DMS114 treated with DMSO at 0.1 percent for 48 hours (cell line): ENCODE data around the gene CRYBG1.

Experiments used
- DNase-seq: peaks from one replicate; lab custom pipeline; 2025; ENCODE audit not compliant: unreplicated experiment; lab: John Stamatoyannopoulos, UW

The CRYBG1 gene

DNA sequence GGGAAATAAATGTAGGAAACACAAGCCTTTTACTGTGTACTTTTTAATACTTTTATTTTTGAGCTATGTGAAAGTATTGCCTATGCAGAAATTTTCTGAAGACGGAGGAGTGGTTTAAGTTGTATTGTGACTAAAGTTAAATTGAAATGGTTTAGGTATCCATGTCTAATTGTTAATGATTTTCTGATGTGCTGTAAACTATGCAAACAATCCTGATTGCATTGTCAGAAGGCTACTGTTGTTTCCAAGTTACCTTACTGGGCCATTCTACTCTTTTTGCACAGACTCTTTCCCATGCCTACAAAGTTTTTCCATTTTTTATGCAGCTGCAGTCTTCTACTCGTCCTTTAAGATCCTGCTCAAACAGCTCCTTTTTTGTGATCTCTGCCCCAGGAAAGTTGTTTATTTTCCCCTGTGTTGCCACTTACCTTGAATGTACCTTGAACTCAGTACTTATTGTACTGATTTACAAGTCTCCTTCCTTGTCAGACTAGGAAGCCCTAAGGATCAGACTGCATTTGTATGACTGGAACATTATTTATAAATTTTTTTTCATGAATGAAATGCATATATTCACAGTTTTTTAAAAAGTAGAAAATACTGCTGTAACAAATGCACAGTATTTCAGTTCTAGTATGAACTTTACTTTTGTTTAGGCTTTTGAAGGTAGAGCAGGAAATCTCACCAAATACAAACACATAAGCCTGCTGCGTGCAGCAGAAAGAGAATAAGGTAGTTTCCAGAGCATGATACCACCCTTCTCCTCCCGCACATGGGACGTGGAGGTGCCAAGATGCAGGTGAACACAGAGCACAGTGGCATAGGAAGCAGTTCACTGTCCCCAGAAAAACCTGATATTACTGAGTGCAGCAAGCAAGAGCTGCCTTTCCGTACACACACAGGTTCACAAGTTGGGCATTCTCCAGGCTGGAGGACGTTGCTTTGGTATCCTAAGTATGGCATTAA is 97.8 kb downstream of the CRYBG1 start:
- no peak for DNase-seq

DNA sequence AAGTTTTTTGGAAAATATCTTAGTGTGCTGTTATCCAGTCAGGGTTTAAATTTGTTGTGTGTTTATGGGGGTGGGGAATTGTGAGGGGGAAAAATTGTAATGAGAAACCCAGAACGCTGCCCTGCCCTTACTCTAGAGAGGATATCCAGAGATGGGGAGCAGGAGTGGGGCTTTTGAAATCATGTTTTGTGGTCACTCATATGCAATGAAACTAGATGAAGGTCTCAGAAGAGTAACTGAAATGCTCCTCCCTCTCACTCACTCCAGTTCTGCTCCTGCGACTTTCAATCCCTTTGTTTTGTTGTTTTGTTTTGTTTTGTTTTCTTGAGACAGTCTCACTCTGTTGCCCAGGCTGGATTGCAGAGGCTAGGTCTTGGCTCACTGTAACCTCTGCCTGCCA is 100.0 kb downstream of the CRYBG1 start:
- DNase-seq: no peak

GRCh38 chr6:106461084-106461483 is 100.6 kb downstream of the CRYBG1 start:
- no peak for DNase-seq

GRCh38 chr6:106462923-106463557 is 102.5 kb downstream of the CRYBG1 start:
- no peak for DNase-seq

GRCh38 chr6:106466211-106466610 is 105.7 kb downstream of the CRYBG1 start:
- DNase-seq: no peak

DNA sequence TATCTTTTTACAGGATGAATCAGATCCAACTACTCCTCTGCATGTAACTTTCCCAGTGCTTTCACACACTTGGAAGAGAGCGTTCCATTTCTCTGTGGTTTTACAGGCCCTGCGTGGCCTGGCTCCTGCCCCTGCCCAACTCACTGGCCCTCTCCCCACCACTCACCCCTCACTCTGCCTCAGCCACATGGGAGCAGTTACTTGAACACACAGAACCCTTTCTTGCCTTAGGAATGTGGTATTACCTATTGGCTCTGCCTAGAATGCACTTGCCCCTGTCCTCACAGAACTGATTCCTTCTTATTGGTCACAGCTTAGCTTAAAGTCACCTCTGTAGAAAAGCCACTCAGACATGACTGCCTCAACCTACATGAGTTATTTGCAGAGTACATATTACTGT is 108.4 kb downstream of the CRYBG1 start:
- no peak for DNase-seq

GRCh38 chr6:106469882-106470281 is 109.4 kb downstream of the CRYBG1 start:
- DNase-seq: no peak

- DNase-seq: no peak
Measured at GRCh38 chr6:106470316-106470715, 109.8 kb downstream of the CRYBG1 start.

- DNase-seq: no peak
Measured at GRCh38 chr6:106470811-106471210, 110.3 kb downstream of the CRYBG1 start.

- no peak for DNase-seq
Measured at GRCh38 chr6:106473812-106474211, 113.3 kb downstream of the CRYBG1 start.

DNA sequence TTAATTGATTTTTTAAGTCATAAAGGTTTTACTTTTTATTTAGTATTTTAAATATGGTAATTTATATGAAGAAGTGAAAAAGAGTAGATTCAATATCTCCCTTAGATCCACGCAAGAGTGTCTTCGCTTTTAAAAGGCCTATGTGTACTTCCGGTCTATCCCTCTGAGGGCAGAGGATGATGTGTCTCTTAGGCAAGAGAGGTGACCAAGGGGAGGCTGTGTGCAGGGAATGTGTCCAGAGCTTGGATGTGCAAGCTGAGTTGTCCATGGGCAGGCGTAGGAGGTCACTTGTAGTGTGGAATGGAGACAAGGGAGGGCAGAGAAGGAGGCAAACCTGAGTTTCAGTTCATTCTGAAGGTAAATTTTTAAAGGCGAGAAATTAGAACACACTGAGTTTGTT is 113.9 kb downstream of the CRYBG1 start:
- DNase-seq: no peak

DNA sequence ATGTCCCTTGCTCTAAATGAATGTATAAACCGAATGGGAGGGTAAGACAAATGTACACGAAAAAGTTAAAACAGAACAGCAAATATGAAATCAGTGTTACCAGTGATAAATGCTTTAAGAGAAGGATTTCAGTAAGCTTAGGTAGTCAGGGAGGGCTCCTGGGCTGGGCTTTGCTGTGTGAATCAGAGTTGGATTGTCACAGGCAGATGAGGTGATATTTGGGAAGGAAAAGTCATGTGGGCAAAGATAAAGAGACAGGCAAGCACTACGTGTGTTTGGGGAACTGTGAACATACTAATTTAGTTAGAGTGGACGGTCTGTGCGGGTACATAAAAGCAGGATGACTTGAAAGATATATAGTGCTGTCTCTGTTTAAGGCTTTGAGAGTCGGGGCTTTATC is 114.8 kb downstream of the CRYBG1 start:
- DNase-seq: no peak

GRCh38 chr6:106476331-106477105 is 116.0 kb downstream of the CRYBG1 start:
- no peak for DNase-seq

DNA sequence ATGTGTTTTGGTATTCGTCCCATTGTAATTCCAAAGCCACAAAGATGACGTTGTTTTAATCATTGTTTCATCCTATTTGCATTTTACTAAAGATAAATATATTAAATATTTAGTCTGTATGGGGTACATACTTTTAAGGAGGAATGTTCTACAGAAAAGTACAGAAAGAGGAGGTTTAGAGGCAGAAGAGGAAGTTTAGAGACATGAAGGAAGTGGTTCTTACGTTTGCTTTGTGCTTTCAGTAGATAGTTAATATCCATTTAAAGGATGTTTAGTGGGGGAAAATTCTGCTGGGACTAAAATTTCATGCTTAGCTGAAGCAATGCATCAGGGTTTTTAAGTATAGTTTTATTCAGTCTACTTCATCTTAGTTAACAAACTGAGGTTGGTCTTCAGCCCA is 116.6 kb downstream of the CRYBG1 start:
- DNase-seq: no peak

DNA sequence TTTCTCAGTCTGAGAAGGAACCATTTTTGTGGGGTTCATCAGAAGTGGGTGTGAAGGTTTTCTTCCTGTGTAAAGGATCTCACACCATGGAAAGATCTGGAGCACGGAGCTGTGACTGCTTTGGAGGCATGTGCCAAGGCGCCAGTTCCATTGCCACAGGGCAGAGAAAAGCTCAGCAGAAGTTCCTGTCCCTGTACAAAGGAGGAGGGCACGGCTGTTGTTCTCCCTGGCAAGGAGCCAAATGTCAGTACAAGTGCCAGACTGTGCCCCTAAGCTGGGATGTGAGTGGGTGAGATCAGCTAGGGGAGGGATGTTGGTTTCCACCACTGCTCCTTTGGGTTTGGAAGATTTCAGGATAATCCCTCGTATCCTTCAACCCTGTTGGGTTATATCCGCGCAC is 117.3 kb downstream of the CRYBG1 start:
- no peak for DNase-seq

DNA sequence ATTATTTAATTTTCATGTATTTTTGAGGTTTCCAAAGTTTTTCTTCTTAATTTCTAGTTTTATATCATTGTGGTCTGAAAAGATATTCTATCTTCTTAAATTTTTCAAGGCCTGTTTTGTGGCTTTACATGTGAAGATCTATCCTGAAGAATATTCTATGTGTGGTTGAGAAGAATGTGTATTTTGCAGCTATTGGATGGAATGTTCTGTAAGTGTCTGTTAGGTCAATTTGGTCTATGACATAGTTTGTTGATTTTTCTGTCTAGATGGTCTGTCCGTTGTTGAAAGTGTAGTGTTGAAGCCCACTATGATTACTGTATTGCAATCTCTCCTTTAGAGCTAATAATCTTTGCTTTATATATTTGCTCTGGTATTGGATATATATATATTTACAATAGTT is 125.7 kb downstream of the CRYBG1 start:
- DNase-seq: no peak

GRCh38 chr6:106488494-106489370 is 128.2 kb downstream of the CRYBG1 start:
- DNase-seq: no peak

DNA sequence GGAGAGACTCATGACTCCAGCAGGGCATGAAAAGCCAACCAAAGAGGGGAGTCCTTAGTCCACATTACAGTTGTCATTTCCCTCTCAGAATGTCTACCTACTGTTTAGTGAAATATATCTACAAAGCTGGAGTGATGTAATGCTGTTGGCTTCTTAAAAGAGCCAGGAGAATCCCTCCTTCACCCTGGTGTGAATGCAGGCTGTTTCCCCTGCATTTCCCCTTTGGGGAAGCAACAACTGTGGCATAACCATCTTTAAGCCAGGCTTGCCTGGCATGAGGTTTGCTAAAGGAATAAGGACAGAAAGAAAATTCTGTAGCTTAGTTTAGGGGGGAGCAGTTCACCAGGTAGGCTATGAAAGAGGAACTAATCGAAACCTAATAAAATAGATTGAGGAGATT is 129.5 kb downstream of the CRYBG1 start:
- DNase-seq: no peak

GRCh38 chr6:106490436-106490835 is 129.9 kb downstream of the CRYBG1 start:
- DNase-seq: no peak

DNA sequence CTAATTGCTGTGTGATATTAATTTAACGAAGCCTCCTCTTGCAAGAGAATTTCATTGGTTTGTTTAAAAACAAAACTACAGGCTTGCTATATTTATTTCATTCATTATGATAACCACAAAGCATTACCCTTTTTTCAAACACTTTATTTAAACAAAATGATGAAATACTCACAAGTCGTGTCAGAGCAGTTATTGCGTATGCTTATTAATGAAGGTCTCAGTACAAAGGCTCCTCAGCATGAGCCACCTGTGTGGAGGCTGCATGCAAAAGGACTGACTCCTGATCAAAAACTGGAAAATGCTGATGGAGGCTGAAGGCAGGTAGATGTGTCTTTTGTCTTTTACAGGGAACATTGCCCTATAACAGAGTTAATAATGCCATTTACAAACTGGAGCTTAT is 130.5 kb downstream of the CRYBG1 start:
- no peak for DNase-seq

- no peak for DNase-seq
Measured at GRCh38 chr6:106495014-106495413, 134.5 kb downstream of the CRYBG1 start.
